K562 (cell line): ENCODE measurements around the gene HRC.

Experiments
- CBX5 ChIP-seq: IDR thresholded peaks from 2 replicates; pipeline ENCODE4 v1.6.1; 2014; ENCODE audit warnings: low read depth, borderline replicate concordance
- KAT7 ChIP-seq: sonication (generic); formaldehyde crosslinking; IDR thresholded peaks from 2 replicates; pipeline ENCODE4 v1.8.0; 2022; ENCODE audit warnings: missing genetic modification reagents, mild to moderate bottlenecking, borderline replicate concordance
- PHF20 ChIP-seq: fragments of 450-650 bp; IDR thresholded peaks from 2 replicates; pipeline ENCODE4 v1.6.1; 2018; ENCODE audit not compliant: partially characterized antibody
- POLR2H ChIP-seq: IDR thresholded peaks from 2 replicates; pipeline ENCODE4 v1.6.1; 2016; ENCODE audit warnings: missing genetic modification characterization, low read depth, mild to moderate bottlenecking, control low read depth, missing compliant biosample characterization, moderate library complexity
- RBM25 ChIP-seq: fragments of 200-400 bp; formaldehyde crosslinking; IDR thresholded peaks from 2 replicates; pipeline ENCODE4 v1.6.1; 2018; ENCODE audit warnings: low read length, low read depth, moderate library complexity; ENCODE audit not compliant: severe bottlenecking
- ZNF174 ChIP-seq: fragments of 250-450 bp; sonication (Bioruptor Pico); IDR thresholded peaks from 2 replicates; pipeline ENCODE4 v1.4.0; 2020; ENCODE audit warnings: mild to moderate bottlenecking
- ZNF3 ChIP-seq: fragments of 250-450 bp; sonication (Bioruptor Pico); IDR thresholded peaks from 2 replicates; pipeline ENCODE4 v1.5.0; 2021; ENCODE audit warnings: mild to moderate bottlenecking, moderate library complexity

DNA sequence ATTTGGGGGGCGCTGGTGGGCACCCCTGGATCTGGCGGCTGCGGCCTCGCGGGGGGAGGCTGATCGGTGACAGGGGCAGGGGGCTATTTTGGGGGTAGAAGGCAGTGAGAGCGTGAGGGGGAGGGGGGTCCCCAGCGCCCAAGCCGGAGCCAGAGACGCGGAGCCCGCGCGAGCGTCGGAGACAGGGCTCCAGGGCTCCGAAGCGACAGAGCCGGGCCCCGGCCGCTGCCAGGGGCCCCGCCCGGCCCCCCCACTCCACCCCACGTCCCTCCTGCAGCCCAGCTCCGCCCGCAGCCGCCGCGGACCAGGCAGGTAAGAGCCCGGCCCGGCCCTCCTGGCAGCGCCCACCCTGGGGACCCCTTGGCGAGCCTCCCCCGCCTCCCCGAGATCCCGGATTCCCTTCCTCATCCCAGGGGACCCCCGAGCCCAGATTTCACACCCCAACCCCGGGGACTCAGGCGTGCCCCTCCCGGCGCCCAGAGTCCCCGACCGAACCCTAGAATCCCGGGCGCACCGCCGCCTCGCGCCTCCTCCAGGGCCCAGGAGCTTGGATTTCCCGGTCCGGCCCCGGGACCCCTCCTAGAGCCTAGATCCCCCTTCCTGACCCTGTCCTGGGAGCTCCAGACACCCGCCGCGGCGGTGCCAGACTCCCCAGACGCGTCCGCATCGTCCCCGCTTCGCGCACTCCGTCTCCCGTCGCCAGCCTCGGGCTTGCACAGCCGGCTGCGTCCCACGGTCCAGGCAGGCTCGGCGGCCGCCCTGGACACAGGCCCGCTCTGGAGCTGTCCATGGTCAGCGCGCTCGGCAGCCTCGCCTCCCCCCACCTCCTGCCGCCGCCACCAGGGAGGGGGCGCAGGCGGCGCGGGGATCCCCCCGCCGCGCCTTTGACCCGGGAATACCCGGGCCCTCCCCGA, 35.5 kb downstream of the HRC start, which contains the start of gene PPFIA3:
- TF ChIP-seq KAT7 (CRISPR knock-in tag) (no peak), PHF20 (no peak), CBX5 (no peak), ZNF174 (CRISPR knock-in tag) (no peak), POLR2H (tag) (no peak), RBM25 (no peak), ZNF3 (CRISPR knock-in tag) (no peak)
